GM12878 (cell line): ENCODE measurements around the gene DNAJC7. TPM values are rescaled to one million over a fixed set of nuclear protein-coding genes. Genes with fewer than 3 reads are reported as not detected.

ENCODE experiments used
- ATAC-seq: fragments of 200-7000 bp; cut with Tn5 transposase; 3 replicates; pipeline ENCODE4 v1.9.1; 2020; ENCODE audit warnings: mild to moderate bottlenecking, moderate library complexity
- BruUV-seq: library from RNA; stranded (reverse); fragments of 400-500 nt; replicated peaks from 2 replicates; lab custom pipeline; 2021; lab: Mats Ljungman, UMichigan
- CTCF ChIA-PET: fragments of 300-600 bp; sonication (Branson Sonifier 250); formaldehyde crosslinking; extraction: SDS; loops from one replicate; lab custom pipeline; 2021; ENCODE audit warnings: inconsistent platforms; lab: Yijun Ruan, JAX
- POLR2A ChIA-PET: fragments of 350-600 bp; formaldehyde crosslinking; extraction: SDS; loops from one replicate; lab custom pipeline; 2021; ENCODE audit warnings: inconsistent platforms; lab: Charles Lee
- RAD21 ChIA-PET: fragments of 300-600 bp; sonication (Branson Sonifier 250); formaldehyde crosslinking; loops from one replicate; lab custom pipeline; 2023; ENCODE audit warnings: antibody characterized with exemption; ENCODE audit not compliant: unreplicated experiment; lab: Charles Lee
- SMC1A ChIA-PET: fragments of 300-600 bp; sonication (Branson Sonifier 250); formaldehyde crosslinking; loops from one replicate; lab custom pipeline; 2023; ENCODE audit not compliant: unreplicated experiment, uncharacterized antibody; lab: Charles Lee
- DNase-seq: peaks from one replicate; pipeline ENCODE4 v3.0.0-alpha.2; 2011; ENCODE audit warnings: low read depth, low spot score
- FAIRE-seq: peaks from 3 replicates; lab custom pipeline; 2011; peaks lifted over from hg19 to GRCh38; lab: Jason Lieb, UNC
- H2AFZ ChIP-seq: 2 replicates; pipeline ENCODE4 v1.6.0; 2011; ENCODE audit warnings: low read depth, low read length, control low read depth; ENCODE audit not compliant: control insufficient read depth
- H3K27ac ChIP-seq: 2 replicates; pipeline ENCODE4 v1.5.1; 2011; ENCODE audit warnings: control low read depth; ENCODE audit not compliant: control insufficient read depth, insufficient read depth
- H3K27me3 ChIP-seq, 2 experiments: replicated peaks in 1 of 2; 2 replicates each; pipeline versions ENCODE4 v1.6.0 to v1.6.1; 2011; ENCODE audit warnings: low read length in 1 of 2; ENCODE audit not compliant: control insufficient read depth in 2 of 2, insufficient read depth in 2 of 2
- H3K36me3 ChIP-seq, 2 experiments: 2 replicates each; pipeline ENCODE4 v1.5.1; 2011; ENCODE audit warnings: low read length in 1 of 2; ENCODE audit not compliant: control insufficient read depth in 2 of 2, insufficient read depth in 2 of 2
- H3K4me1 ChIP-seq: 2 replicates; pipeline ENCODE4 v1.6.1; 2011; ENCODE audit warnings: mild to moderate bottlenecking, low read length, moderate library complexity, mixed read lengths; ENCODE audit not compliant: control insufficient read depth, insufficient read depth
- H3K4me2 ChIP-seq: 2 replicates; pipeline ENCODE4 v1.6.0; 2011; ENCODE audit warnings: control low read depth; ENCODE audit not compliant: control insufficient read depth, insufficient read depth
- H3K4me3 ChIP-seq: fragments of 200-600 bp; sonication (generic); 2 replicates; pipeline ENCODE4 v1.5.1; 2016
- H3K79me2 ChIP-seq: 2 replicates; pipeline ENCODE4 v1.6.0; 2011; ENCODE audit warnings: low read length; ENCODE audit not compliant: control insufficient read depth, insufficient read depth
- H3K9ac ChIP-seq: 2 replicates; pipeline ENCODE4 v1.8.0; 2011; ENCODE audit warnings: low read length, control low read depth, mixed read lengths; ENCODE audit not compliant: control insufficient read depth, insufficient read depth
- H3K9me3 ChIP-seq: replicated peaks from 3 replicates; pipeline ENCODE4 v1.5.1; 2011; ENCODE audit warnings: mild to moderate bottlenecking, low read length; ENCODE audit not compliant: control insufficient read depth, insufficient read depth
- H4K20me1 ChIP-seq: 2 replicates; pipeline ENCODE4 v1.6.0; 2011; ENCODE audit not compliant: control insufficient read depth, insufficient read depth
- CEBPB ChIP-seq, 2 experiments: fragments of 150-350 bp in 1 of 2; IDR thresholded peaks; 2 replicates each; pipeline ENCODE4 v1.6.1; 2012 to 2014; ENCODE audit warnings: low read depth in 2 of 2, low read length in 2 of 2, borderline replicate concordance in 1 of 2, inconsistent platforms in 1 of 2
- CHD2 ChIP-seq: IDR thresholded peaks from 2 replicates; pipeline ENCODE4 v1.6.1; 2011; ENCODE audit warnings: low read depth, low read length, improper control_type of control experiment, borderline replicate concordance
- FOS ChIP-seq: IDR thresholded peaks from 3 replicates; pipeline ENCODE4 v1.6.1; 2011; ENCODE audit warnings: borderline replicate concordance; ENCODE audit not compliant: insufficient read length; ENCODE audit errors: extremely low read depth
- NRF1 ChIP-seq: conservative IDR thresholded peaks from 2 replicates; pipeline ENCODE4 v1.6.1; 2011; ENCODE audit warnings: mild to moderate bottlenecking, low read depth, low read length, improper control_type of control experiment
- SUZ12 ChIP-seq: fragments of 200-600 bp; sonication (generic); IDR thresholded peaks from one replicate; pipeline ENCODE4 v1.6.1; 2018; ENCODE audit warnings: antibody characterized with exemption, mild to moderate bottlenecking; ENCODE audit not compliant: unreplicated experiment
- ZNF207 ChIP-seq: fragments of 450-650 bp; IDR thresholded peaks from 2 replicates; pipeline ENCODE4 v1.6.1; 2014; ENCODE audit warnings: antibody characterized with exemption, mild to moderate bottlenecking, borderline replicate concordance
- WGBS: methylation state at CpG from one replicate; pipeline ENCODE4 v1.1.6; 2016; ENCODE audit warnings: low lambda C conversion rate; ENCODE audit not compliant: insufficient replicate concordance, insufficient coverage; ENCODE audit errors: missing lambda C conversion rate; 5-methylcytosine and 5-hydroxymethylcytosine counted together
- in situ Hi-C: fragments of 300-500 bp; cut with MboI; formaldehyde crosslinking; loops from 9 replicates; pipeline ENCODE4 v1.14.3; 2018; ENCODE audit warnings: mixed read lengths
- intact Hi-C: fragments of 100-400 bp; cut with micrococcal nuclease; formaldehyde crosslinking; loops from one replicate; pipeline ENCODE4 v1.14.2; 2022; ENCODE audit not compliant: unreplicated experiment
- polyA plus RNA-seq, 11 experiments: library from polyadenylated mRNA; depleted of rRNA in 4 of 11; unstranded in 6 of 11; stranded (reverse) in 5 of 11; fragments of >200 nt; fragmentation: Nextera tagmentation in 4 of 11; fragmentation: Illumina TruSeq in 1 of 11; extraction: Ambion mirVana in 4 of 11; extraction: Trizol in 1 of 11; gene quantifications; 1 replicate in 1 of 11; 2 replicates in 10 of 11; pipeline versions ENCODE4 v1.2.1 to v1.2.3, GENCODE V29; 2011 to 2016; ENCODE audit warnings: inconsistent platforms in 2 of 11, missing spikeins in 2 of 11, low read depth in 1 of 11
- total RNA-seq, 4 experiments: library from RNA; depleted of rRNA in 3 of 4; stranded (reverse); fragments of >200 nt in 3 of 4; fragmentation: Illumina TruSeq in 1 of 4; extraction: Trizol in 1 of 4; gene quantifications; 2 replicates each; pipeline versions ENCODE4 v1.2.1 to v1.2.3, GENCODE V29; 2013 to 2021
- TF ChIP-seq, protein P1 (sequence below): fragments of 450-650 bp; IDR thresholded peaks from 2 replicates; pipeline ENCODE4 v1.6.1; 2017; ENCODE audit warnings: low read depth, mild to moderate bottlenecking, moderate library complexity
- TF ChIP-seq, protein P2 (sequence below): IDR thresholded peaks from 2 replicates; pipeline ENCODE4 v1.6.1; 2011; ENCODE audit warnings: borderline replicate concordance, low read depth, mild to moderate bottlenecking, moderate library complexity, mixed read lengths, low read length; ENCODE audit not compliant: insufficient read depth; ENCODE audit errors: extremely low read length
- TF ChIP-seq, protein P3 (sequence below): IDR thresholded peaks from 2 replicates; pipeline ENCODE4 v1.6.1; 2012; ENCODE audit warnings: low read depth, low read length, improper control_type of control experiment
- TF ChIP-seq, protein P4 (sequence below): fragments of 450-650 bp; formaldehyde crosslinking; IDR thresholded peaks from 2 replicates; pipeline ENCODE4 v1.4.0; 2022; ENCODE audit warnings: mild to moderate bottlenecking, moderate library complexity
- TF ChIP-seq, protein P5 (sequence below): fragments of 450-650 bp; IDR thresholded peaks from 2 replicates; pipeline ENCODE4 v1.6.1; 2018; ENCODE audit warnings: mild to moderate bottlenecking, low read depth, moderate library complexity; ENCODE audit not compliant: partially characterized antibody

DNAJC7 gene
- total and polyA plus RNA-seq, 10 of the 15 experiments (the other 5 are each of a cell fraction or from before 2014, with no cell fraction given), result 60.1 to 173 (median 94.9) TPM

DNA sequence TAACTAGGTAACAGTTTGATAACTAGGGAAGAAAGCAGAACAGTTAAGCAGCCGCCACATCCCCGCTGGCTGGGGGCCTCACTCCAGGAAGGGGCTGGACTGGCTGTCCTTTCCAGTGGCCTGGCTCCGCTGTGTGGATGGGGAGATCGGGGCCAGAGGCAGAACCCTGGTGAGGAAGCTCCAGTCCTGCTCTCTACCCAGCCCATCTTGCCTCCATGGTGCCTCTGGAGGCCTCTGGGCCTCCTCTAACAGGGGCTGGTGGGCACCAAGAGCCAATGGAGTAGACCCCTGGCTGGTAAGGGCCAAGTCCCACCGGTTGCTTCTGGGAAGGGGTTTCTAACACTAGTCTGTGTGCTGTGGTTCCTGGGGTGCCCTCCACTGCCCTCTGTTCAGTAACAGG, 42.6 kb downstream of the DNAJC7 start:
- intact Hi-C loops, result no loop called here
- POLR2A ChIA-PET, result interaction anchor here (0.8 kb wide), 1 partner anchor 43 kb away, joined by 3 read pairs; the partner anchor contains the start of gene DNAJC7
- peaks cover 6% of the 10 kb centered on the region for H3K79me2 ChIP-seq
- TF ChIP-seq CEBPB (IDR thresholded peaks at IDR 0.05; ENCODE audit: borderline replicate concordance in 1 of 2, low read depth in 2 of 2, low read length in 2 of 2), result no peak
- no peak for TF ChIP-seq FOS
- TF ChIP-seq, protein P1, sequence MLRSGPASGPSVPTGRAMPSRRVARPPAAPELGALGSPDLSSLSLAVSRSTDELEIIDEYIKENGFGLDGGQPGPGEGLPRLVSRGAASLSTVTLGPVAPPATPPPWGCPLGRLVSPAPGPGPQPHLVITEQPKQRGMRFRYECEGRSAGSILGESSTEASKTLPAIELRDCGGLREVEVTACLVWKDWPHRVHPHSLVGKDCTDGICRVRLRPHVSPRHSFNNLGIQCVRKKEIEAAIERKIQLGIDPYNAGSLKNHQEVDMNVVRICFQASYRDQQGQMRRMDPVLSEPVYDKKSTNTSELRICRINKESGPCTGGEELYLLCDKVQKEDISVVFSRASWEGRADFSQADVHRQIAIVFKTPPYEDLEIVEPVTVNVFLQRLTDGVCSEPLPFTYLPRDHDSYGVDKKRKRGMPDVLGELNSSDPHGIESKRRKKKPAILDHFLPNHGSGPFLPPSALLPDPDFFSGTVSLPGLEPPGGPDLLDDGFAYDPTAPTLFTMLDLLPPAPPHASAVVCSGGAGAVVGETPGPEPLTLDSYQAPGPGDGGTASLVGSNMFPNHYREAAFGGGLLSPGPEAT, result no peak
- no peak for TF ChIP-seq SUZ12
- TF ChIP-seq ZNF207, result no peak
- no peak for TF ChIP-seq NRF1
- TF ChIP-seq, protein P2, sequence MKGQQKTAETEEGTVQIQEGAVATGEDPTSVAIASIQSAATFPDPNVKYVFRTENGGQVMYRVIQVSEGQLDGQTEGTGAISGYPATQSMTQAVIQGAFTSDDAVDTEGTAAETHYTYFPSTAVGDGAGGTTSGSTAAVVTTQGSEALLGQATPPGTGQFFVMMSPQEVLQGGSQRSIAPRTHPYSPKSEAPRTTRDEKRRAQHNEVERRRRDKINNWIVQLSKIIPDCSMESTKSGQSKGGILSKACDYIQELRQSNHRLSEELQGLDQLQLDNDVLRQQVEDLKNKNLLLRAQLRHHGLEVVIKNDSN, result no peak
- TF ChIP-seq CHD2, result no peak
- TF ChIP-seq, protein P3, sequence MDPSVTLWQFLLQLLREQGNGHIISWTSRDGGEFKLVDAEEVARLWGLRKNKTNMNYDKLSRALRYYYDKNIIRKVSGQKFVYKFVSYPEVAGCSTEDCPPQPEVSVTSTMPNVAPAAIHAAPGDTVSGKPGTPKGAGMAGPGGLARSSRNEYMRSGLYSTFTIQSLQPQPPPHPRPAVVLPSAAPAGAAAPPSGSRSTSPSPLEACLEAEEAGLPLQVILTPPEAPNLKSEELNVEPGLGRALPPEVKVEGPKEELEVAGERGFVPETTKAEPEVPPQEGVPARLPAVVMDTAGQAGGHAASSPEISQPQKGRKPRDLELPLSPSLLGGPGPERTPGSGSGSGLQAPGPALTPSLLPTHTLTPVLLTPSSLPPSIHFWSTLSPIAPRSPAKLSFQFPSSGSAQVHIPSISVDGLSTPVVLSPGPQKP, result no peak
- TF ChIP-seq, protein P4, sequence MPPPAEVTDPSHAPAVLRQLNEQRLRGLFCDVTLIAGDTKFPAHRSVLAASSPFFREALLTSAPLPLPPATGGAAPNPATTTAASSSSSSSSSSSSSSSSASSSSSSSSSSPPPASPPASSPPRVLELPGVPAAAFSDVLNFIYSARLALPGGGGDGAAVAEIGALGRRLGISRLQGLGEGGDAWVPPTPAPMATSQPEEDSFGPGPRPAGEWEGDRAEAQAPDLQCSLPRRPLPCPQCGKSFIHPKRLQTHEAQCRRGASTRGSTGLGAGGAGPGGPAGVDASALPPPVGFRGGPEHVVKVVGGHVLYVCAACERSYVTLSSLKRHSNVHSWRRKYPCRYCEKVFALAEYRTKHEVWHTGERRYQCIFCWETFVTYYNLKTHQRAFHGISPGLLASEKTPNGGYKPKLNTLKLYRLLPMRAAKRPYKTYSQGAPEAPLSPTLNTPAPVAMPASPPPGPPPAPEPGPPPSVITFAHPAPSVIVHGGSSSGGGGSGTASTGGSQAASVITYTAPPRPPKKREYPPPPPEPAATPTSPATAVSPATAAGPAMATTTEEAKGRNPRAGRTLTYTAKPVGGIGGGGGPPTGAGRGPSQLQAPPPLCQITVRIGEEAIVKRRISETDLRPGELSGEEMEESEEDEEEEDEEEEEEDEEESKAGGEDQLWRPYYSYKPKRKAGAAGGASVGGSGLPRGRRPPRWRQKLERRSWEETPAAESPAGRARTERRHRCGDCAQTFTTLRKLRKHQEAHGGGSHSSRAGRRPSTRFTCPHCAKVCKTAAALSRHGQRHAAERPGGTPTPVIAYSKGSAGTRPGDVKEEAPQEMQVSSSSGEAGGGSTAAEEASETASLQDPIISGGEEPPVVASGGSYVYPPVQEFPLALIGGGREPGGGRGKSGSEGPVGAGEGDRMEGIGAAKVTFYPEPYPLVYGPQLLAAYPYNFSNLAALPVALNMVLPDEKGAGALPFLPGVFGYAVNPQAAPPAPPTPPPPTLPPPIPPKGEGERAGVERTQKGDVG (CRISPR knock-in tag), result no peak
- TF ChIP-seq, protein P5, sequence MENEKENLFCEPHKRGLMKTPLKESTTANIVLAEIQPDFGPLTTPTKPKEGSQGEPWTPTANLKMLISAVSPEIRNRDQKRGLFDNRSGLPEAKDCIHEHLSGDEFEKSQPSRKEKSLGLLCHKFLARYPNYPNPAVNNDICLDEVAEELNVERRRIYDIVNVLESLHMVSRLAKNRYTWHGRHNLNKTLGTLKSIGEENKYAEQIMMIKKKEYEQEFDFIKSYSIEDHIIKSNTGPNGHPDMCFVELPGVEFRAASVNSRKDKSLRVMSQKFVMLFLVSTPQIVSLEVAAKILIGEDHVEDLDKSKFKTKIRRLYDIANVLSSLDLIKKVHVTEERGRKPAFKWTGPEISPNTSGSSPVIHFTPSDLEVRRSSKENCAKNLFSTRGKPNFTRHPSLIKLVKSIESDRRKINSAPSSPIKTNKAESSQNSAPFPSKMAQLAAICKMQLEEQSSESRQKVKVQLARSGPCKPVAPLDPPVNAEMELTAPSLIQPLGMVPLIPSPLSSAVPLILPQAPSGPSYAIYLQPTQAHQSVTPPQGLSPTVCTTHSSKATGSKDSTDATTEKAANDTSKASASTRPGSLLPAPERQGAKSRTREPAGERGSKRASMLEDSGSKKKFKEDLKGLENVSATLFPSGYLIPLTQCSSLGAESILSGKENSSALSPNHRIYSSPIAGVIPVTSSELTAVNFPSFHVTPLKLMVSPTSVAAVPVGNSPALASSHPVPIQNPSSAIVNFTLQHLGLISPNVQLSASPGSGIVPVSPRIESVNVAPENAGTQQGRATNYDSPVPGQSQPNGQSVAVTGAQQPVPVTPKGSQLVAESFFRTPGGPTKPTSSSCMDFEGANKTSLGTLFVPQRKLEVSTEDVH, result no peak

More for the DNA sequence above, 42.6 kb downstream of the DNAJC7 start:
- Histone ChIP-seq H4K20me1 (no peaks in the 10 kb centered on the region), H3K4me1 (peaks cover 24% of the 10 kb centered on the region), H3K4me3 (no peak overlapping the region), H3K9me3 (no peaks in the 10 kb centered on the region), H2AFZ (no peak overlapping the region), H3K9ac (no peak overlapping the region), H3K36me3 (peaks cover 33 to 41% of the 10 kb centered on the region in 2 experiments), H3K4me2 (no peak overlapping the region), H3K27me3 (no peaks in the 10 kb centered on the region), H3K27ac (no peak overlapping the region)
- DNase-seq (no peak), FAIRE-seq (no peak), ATAC-seq (no peak)
- ChIA-PET RAD21 (interaction anchor here (1.1 kb wide), 1 partner anchor 207 kb away, joined by 3 read pairs; no protein-coding TSS in a partner anchor), CTCF (interaction anchor here (0.6 to 3.2 kb wide), 4 partner anchors 43 to 278 kb away, joined by 3 to 13 read pairs (median 6); partner anchors contain the start of gene DNAJC7), SMC1A (no interaction called here)
- 98% methylated on average over 5 of the region's 5 CpGs for WGBS
- no TSS peak for BruUV-seq
- in situ Hi-C loops, result no loop called here
